Measurements from ENCODE around the gene PSME2.
A peak's percentile ranks its signal among the peaks of the same experiment; 100 is the strongest.

The PSME2 gene

DNA sequence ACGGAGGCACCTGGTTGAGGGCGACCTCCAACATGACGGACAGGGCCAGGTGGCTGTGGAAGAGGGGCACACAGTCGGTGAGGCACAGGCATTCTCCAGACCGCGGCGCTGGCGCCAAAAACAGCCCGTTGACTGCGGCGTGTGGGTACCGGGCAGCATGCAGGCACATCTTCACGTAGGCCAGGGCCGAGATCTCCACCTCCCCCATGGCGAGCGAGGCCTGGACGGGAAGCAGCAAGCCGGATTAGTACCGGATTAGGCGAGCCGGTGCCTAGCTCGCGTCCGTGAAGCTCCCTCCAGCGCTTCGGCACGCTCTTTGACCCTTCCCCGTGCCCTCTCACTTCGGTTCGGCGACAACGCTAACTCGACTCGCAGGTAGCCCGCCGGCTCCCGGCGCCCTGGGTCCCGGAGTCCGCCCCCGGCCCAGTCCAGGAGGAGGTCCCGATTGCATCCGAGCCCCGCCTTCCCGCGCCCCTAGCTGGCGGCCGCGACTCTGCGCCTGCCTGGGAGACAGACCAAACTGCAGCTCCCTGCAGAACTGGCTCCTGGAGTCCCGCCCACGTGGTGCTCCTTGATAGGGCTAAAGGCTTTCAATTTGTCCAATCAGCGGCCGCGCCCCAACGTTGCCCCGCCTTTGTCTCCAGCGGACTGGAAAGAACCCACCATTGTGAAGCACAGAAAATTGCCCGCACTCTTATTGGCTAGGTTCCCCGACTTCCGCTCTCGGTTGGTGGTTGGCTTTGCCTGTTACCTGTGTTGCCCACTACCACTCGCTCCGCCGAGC, 5.1 kb downstream of the PSME2 start, which contains the start of gene EMC9 (continued):
- TF ChIP-seq, protein P1, sequence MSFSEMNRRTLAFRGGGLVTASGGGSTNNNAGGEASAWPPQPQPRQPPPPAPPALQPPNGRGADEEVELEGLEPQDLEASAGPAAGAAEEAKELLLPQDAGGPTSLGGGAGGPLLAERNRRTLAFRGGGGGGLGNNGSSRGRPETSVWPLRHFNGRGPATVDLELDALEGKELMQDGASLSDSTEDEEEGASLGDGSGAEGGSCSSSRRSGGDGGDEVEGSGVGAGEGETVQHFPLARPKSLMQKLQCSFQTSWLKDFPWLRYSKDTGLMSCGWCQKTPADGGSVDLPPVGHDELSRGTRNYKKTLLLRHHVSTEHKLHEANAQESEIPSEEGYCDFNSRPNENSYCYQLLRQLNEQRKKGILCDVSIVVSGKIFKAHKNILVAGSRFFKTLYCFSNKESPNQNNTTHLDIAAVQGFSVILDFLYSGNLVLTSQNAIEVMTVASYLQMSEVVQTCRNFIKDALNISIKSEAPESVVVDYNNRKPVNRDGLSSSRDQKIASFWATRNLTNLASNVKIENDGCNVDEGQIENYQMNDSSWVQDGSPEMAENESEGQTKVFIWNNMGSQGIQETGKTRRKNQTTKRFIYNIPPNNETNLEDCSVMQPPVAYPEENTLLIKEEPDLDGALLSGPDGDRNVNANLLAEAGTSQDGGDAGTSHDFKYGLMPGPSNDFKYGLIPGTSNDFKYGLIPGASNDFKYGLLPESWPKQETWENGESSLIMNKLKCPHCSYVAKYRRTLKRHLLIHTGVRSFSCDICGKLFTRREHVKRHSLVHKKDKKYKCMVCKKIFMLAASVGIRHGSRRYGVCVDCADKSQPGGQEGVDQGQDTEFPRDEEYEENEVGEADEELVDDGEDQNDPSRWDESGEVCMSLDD (tag by site-specific recombination; IDR thresholded peaks at IDR 0.05) = peak; percentile 60; the same call in 1 of the 2 replicates
- no peak for TF ChIP-seq PRDM1 (tag by site-specific recombination; IDR thresholded peaks at IDR 0.05)
- TF ChIP-seq SCRT2 (tag by site-specific recombination; IDR thresholded peaks at IDR 0.05) = no peak

DNA sequence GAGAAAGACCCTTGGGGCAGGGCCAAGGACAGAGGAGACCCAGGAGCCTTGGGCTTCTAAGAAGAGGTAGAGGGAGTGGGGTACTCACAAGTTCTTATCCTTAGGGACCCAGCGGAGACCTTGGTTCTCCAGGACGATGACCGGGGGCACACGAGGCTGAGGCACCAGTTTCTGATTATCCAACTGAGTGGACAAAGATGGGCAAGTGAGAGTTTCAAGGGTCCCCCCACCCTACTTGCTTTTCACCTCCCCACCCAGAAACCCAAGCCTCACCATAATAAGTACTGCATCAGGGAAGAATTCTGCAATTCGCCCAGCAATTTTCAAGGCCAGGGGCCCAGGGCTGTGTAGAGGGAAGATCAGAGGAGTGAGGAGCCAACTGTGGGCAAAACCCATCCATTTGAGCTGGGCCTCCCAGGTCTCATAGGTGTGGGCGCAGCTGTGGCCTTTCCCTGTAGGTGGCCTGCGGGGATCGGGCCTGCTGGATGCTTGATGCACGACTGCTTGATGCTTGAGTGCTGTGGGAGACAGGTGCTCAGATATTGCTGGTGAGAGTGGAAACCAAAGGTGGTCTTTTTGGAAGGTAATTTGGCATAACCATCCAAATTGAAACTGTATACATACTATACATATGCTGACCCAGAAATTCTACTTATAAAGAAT, 7.0 kb downstream of the PSME2 start:
- POLR2A ChIA-PET = interaction anchor here (1.1 to 7.3 kb wide), 4 partner anchors 7 to 45 kb away, joined by 3 to 163 read pairs (median 52); partner anchors contain the start of genes DCAF11, IRF9, NRL and PCK2
- CTCF ChIA-PET = interaction anchor here (1.0 kb wide), 1 partner anchor 23 kb away, joined by 3 read pairs; no protein-coding TSS in a partner anchor
- H3K36me3 ChIP-seq (ENCODE audit: control insufficient read depth in 2 of 2, insufficient read depth in 1 of 2, low read length in 2 of 2) = peaks cover 11 to 40% of the 10 kb centered on the region in 2 experiments
- no peak for TF ChIP-seq ZNF146 (tag by site-specific recombination; IDR thresholded peaks at IDR 0.05)
- no peak for TF ChIP-seq GLIS2 (tag by site-specific recombination; IDR thresholded peaks at IDR 0.05)
- no peak for TF ChIP-seq ZNF600 (tag by site-specific recombination; IDR thresholded peaks at IDR 0.05)
- TF ChIP-seq ZNF19 (tag by site-specific recombination; IDR thresholded peaks at IDR 0.05; ENCODE audit: low read depth) = no peak
- TF ChIP-seq, protein P2, sequence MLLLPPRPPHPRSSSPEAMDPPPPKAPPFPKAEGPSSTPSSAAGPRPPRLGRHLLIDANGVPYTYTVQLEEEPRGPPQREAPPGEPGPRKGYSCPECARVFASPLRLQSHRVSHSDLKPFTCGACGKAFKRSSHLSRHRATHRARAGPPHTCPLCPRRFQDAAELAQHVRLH (tag by site-specific recombination; IDR thresholded peaks at IDR 0.05) = no peak
- TF ChIP-seq SALL2 (tag by site-specific recombination; IDR thresholded peaks at IDR 0.05; ENCODE audit: borderline replicate concordance) = no peak
- TF ChIP-seq ZNF114 (tag by site-specific recombination; IDR thresholded peaks at IDR 0.05) = no peak
- no peak for TF ChIP-seq ZNF433 (tag by site-specific recombination; IDR thresholded peaks at IDR 0.05; ENCODE audit: low read depth)
- TF ChIP-seq, protein P3, sequence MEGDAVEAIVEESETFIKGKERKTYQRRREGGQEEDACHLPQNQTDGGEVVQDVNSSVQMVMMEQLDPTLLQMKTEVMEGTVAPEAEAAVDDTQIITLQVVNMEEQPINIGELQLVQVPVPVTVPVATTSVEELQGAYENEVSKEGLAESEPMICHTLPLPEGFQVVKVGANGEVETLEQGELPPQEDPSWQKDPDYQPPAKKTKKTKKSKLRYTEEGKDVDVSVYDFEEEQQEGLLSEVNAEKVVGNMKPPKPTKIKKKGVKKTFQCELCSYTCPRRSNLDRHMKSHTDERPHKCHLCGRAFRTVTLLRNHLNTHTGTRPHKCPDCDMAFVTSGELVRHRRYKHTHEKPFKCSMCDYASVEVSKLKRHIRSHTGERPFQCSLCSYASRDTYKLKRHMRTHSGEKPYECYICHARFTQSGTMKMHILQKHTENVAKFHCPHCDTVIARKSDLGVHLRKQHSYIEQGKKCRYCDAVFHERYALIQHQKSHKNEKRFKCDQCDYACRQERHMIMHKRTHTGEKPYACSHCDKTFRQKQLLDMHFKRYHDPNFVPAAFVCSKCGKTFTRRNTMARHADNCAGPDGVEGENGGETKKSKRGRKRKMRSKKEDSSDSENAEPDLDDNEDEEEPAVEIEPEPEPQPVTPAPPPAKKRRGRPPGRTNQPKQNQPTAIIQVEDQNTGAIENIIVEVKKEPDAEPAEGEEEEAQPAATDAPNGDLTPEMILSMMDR (tag by site-specific recombination; IDR thresholded peaks at IDR 0.05) = 0 out of 2 replicates have a peak, but pooled peaks have one; percentile 10
- TF ChIP-seq GLIS1 (tag by site-specific recombination; IDR thresholded peaks at IDR 0.05) = peak; percentile 48
- 0 out of 2 replicates have a peak, but pooled peaks have one; percentile 12 for TF ChIP-seq EGR2 (tag by site-specific recombination; IDR thresholded peaks at IDR 0.05; ENCODE audit: low read depth)
- TF ChIP-seq, protein P4, sequence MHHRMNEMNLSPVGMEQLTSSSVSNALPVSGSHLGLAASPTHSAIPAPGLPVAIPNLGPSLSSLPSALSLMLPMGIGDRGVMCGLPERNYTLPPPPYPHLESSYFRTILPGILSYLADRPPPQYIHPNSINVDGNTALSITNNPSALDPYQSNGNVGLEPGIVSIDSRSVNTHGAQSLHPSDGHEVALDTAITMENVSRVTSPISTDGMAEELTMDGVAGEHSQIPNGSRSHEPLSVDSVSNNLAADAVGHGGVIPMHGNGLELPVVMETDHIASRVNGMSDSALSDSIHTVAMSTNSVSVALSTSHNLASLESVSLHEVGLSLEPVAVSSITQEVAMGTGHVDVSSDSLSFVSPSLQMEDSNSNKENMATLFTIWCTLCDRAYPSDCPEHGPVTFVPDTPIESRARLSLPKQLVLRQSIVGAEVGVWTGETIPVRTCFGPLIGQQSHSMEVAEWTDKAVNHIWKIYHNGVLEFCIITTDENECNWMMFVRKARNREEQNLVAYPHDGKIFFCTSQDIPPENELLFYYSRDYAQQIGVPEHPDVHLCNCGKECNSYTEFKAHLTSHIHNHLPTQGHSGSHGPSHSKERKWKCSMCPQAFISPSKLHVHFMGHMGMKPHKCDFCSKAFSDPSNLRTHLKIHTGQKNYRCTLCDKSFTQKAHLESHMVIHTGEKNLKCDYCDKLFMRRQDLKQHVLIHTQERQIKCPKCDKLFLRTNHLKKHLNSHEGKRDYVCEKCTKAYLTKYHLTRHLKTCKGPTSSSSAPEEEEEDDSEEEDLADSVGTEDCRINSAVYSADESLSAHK (tag by site-specific recombination; IDR thresholded peaks at IDR 0.05) = peak; percentile 98
- TF ChIP-seq ZNF501 (tag by site-specific recombination; IDR thresholded peaks at IDR 0.05) = no peak
- H3K4me1 ChIP-seq (ENCODE audit: control insufficient read depth, insufficient read depth, low read length) = peaks cover 4% of the 10 kb centered on the region; the same call in 1 of the 2 replicates
- peak overlapping the region; percentile 90 for H3K4me3 ChIP-seq (ENCODE audit: low read depth, low read length)
- H3K9me3 ChIP-seq (ENCODE audit: control insufficient read depth, insufficient read depth, low read depth, low read length) = no peaks in the 10 kb centered on the region
- peak overlapping the region; percentile 35; the same call in 1 of the 2 replicates for H3K27ac ChIP-seq (ENCODE audit: extremely low read depth, low read depth, low read length)
